Measurements from ENCODE around the gene TENT5A.
"Not testable (repeated sequence)": the region's sequence is repeated elsewhere in the genome, so short reads cannot be mapped to it uniquely, and the experiment has no call there.

TENT5A gene

GRCh38 chr6:81752084-81752920 lies at the start of gene TENT5A:
TSS of gene TENT5A (minus strand) at chr6:81752681. CDS start at chr6:81752141, 540 bp downstream.
- peak; percentile 81 to 91 for DNase-seq

GRCh38 chr6:81801489-81801888 lies 49.0 kb upstream of the TENT5A start:
- DNase-seq = no peak

- DNase-seq = peak in 1 of 2 donors; percentile 35
Measured at GRCh38 chr6:81800666-81801065, 48.2 kb upstream of the TENT5A start.

DNA sequence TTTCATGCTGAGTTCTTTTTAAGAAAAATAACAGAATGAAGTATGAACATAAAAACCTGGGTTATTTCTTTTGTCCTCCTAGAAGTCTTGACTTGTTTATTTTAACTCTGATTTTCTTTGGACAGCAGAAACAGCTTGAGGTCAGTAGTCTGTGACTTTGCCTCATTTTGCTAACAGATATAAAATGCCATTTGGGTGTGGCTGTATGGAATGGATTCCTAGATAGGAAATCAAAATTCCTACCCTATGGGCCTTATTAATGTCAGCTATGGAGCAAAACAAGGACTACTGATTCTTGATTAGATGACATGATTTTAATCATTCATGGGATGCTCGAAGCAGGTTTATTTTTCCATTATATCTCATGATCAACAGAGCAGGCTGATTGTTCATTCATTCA lies 46.8 kb upstream of the TENT5A start:
- no peak for DNase-seq

- DNase-seq = peak; percentile 52 to 77
Measured at GRCh38 chr6:81797591-81797990, 45.1 kb upstream of the TENT5A start.

DNA sequence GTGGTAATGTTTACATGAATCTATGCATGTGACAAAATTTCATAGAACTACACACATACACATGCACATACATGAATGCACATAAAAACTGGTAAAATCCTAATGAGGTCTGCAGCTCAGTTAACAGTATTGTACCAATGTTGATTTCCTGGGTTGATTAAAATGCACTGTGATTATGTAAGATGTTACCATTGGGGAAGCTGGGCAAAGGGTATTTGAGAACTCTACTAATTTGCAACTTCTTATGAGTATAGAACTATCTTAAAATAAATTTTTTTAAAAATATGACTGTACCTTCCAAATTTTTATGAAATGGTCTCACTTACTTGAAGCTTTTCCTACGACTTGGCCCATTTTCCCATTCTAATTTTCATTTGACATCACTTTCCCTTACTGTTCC lies 43.4 kb upstream of the TENT5A start:
- DNase-seq = no peak

- DNase-seq = peak; percentile 60 to 63
Measured at GRCh38 chr6:81793821-81794475, 41.5 kb upstream of the TENT5A start.

- no peak for DNase-seq
Measured at GRCh38 chr6:81792826-81793225, 40.3 kb upstream of the TENT5A start.

DNA sequence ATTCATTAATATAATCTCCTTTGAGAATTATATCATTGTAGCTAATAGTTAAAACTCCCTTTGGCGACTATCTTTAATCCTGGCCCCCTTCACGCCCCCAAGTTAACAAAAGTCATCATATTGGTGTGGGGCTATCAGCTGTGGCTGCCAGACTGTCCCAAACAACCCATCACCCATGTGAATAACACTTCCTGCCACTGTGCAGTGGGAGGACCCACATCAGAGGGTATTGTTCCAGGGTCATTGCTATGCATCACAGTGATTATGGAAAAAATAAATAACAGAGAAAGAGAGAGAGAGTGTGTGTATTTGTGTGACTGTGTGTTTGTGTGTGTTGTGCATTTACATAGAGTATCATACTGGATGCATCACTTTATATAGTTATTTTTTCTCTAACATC lies 39.3 kb upstream of the TENT5A start:
- no peak for DNase-seq

- no peak for DNase-seq
Measured at GRCh38 chr6:81790034-81790433, 37.6 kb upstream of the TENT5A start.

DNA sequence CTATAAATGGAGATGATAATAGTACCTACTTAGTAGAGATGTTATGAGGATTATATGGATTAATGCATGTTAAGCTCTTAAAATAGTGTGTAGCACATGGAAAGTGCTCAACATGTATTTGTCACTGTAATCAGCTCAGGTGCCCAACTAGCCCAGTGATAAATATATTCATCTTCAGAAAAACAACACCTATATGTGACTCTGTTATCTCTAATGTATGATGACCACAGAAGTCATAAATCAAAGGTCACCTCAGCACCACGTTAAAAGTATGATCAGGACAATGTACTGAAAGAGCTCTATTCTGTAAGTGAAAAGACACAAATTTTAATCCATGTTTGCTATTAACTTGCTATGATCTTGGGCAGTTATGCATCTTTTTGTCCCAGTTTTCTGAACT lies 36.8 kb upstream of the TENT5A start:
- no peak for DNase-seq

- no peak for DNase-seq
Measured at GRCh38 chr6:81788748-81789147, 36.3 kb upstream of the TENT5A start.

- peak; percentile 38 to 56 for DNase-seq
Measured at GRCh38 chr6:81787313-81788068, 35.0 kb upstream of the TENT5A start.

DNA sequence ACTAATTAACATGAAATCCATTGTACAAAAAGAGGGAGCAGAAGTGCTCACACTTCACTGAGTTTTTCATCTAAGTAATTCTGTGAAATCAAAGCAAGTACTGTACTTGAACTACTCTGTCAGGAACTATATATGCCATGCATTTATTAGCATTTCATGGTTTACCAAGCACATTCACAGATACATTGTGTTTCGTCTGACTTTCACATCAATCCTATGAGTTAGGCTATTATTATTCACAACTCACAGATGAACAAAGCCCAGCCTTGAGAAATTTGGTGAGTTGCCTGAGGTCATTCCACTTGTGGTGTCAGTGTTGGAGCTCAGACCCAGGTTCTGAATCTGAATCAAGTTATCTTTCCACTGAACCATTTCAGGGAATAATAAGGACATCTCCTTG lies 33.7 kb upstream of the TENT5A start:
- DNase-seq = no peak

DNA sequence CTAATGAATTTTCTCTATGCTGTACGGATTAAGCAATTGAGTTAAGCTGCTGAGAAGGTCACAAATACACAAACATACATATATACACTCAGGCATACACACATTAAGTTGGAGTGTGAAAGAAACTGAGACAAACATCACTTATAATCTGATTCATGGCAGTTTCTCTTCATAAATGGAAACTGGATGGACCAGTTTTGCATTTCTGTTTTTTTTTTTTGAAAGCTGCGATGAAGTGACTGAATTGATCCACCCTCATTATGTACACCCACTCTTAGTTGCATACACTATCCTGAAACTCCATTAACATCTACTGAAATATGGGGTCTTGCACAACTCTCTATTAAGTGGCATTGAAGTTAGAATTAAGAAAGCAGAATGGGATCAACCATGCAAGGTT lies 32.9 kb upstream of the TENT5A start:
- no peak for DNase-seq

GRCh38 chr6:81783893-81784292 lies 31.4 kb upstream of the TENT5A start:
- no peak for DNase-seq

DNA sequence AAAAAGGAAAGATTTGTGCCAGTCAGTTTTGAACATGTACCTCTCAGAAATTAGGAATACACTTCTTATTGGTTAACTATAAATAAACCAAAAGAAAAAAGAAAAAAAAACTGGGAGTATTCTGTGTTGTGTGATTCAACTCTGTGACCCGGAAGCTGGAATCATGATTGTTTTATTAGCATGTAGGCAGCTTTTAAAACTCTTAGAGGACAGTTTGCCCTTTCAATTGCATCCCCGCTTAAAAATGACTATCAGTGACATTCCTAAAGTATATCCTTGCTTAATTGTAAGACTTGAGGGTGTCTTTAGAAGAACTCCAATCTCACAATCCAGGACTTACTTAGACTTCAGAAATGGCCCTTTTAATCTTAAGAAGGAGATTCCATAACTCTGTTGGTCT lies 29.1 kb upstream of the TENT5A start:
- no peak for DNase-seq

- no peak for DNase-seq
Measured at GRCh38 chr6:81777586-81778268, 25.2 kb upstream of the TENT5A start.

GRCh38 chr6:81776219-81776618 lies 23.7 kb upstream of the TENT5A start:
- not testable (repeated sequence) for DNase-seq

GRCh38 chr6:81774542-81774941 lies 22.1 kb upstream of the TENT5A start:
- DNase-seq = no peak

- no peak for DNase-seq
Measured at GRCh38 chr6:81773887-81774286, 21.4 kb upstream of the TENT5A start.

DNA sequence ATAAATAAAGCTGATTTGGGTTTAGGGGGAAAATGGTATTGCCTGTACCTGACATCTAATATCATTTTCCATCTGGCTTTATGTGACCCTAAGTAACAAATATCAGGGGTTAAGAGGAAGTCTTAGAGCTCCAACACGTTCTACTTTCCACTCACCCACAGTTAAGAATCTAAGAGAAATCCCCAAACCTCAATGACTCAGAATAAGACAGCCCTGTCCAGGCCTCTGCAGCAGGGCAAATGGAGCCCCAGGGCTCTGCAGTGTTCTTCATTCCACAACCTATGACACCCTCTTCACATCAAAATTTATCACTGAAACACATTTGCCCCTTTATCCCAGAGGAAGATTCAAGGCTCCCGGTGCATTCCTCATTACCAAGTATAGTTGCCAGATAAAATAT lies 20.3 kb upstream of the TENT5A start:
- peak; percentile 83 to 84 for DNase-seq

- no peak for DNase-seq
Measured at GRCh38 chr6:81771097-81771496, 18.6 kb upstream of the TENT5A start.
